NCI-H748 (cell line): ENCODE data around the gene MBNL2.

ENCODE experiments used
- DNase-seq: peaks from one replicate; lab custom pipeline; 2025; ENCODE audit not compliant: unreplicated experiment; lab: John Stamatoyannopoulos, UW

MBNL2 gene

DNA sequence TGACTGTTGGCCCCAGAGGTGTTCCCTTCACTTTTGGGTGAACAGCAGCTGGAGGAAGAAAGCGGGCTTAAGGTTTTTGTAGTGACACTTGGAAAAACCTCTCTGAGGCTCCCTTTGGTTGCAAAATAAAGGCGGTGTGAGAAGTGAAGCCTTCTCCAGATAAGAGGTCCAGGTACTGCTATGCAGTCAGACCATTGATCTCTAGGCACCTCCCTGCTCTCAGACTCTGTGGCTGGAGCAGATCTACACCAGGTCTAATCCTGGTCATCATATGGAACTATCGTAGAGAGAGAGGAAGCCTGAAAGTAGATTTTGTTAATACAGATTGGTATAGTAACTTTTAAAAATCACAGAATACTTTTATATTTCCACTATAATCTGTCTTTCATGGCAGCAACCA is 47.5 kb downstream of the MBNL2 start:
- DNase-seq, result no peak

DNA sequence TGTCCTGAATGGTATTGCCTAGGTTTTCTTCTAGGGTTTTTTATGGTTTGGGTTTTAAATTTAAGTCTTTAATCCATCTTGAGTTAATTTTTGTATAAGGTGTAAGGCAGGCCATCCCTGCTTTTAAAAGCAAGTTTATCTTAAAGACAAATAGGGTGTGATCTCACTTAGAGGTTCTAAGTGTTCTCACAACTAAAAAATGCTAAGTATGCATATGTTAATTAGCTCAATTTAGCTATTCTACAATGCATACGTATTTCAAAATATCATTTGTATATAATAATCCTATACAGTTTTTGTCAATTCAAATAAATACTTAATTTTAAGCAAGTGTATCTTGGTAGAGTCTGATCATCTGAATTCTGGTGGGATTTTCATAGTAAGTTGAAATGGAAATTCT is 50.4 kb downstream of the MBNL2 start:
- DNase-seq, result no peak

DNA sequence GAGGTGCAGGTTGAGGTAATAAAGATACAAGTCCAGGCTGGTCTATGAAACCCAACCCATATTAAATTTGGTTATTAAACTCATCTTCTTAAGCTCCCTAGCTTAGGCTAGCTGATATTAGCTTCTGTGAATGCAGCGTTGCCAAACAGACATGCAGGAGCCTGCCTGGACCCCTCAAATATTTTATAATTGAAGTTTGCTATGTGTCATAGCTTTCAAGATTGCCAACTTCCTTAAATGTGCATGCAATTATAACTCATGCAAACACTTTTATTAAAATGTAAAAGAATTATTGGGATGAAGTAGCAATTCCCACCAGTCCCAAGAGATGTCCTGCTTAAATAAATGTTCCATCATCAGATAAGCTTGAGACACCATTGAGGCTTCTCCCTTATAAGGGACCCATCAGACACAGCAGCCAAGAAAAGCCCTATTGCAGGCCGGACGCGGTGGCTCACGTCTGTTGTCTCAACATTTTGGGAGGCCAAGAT is 51.3 kb downstream of the MBNL2 start:
- no peak for DNase-seq

DNA sequence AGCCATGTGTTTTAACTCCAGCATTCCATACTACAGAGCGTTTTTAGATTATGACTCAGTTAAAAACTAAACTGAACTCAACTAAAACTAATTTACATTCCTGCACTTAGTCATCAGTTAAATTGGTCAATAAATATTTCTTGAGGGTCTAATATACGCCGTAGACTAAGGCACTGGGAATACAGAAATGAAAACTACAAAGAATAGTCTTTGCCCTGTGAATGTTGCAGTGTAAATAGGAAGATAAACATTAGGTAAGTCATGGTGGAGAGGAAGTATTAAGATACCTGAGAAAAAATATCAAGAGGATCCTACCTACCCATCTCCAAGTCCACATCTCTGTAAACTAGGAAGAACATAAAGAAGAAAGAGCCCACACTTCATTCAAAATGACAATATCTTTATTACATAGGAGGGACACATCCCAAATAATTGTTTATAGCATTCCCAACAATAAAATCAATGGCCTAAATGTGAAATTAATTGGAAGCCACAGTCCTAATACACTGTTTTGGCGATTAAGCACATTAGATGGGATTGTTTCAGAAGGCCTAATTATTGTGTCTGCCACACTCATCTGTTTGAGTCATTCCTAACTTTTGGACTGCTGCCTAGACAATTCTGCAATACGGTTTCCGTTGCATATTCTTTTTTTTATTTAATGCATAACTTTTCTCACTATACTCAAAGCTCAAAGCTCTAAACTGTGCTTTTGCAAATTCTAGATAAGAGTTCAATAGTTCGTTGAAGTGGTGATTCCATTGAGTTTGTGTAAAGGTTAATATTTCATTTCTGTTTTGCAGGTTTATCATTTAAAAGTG is 52.9 kb downstream of the MBNL2 start:
- DNase-seq, result no peak

DNA sequence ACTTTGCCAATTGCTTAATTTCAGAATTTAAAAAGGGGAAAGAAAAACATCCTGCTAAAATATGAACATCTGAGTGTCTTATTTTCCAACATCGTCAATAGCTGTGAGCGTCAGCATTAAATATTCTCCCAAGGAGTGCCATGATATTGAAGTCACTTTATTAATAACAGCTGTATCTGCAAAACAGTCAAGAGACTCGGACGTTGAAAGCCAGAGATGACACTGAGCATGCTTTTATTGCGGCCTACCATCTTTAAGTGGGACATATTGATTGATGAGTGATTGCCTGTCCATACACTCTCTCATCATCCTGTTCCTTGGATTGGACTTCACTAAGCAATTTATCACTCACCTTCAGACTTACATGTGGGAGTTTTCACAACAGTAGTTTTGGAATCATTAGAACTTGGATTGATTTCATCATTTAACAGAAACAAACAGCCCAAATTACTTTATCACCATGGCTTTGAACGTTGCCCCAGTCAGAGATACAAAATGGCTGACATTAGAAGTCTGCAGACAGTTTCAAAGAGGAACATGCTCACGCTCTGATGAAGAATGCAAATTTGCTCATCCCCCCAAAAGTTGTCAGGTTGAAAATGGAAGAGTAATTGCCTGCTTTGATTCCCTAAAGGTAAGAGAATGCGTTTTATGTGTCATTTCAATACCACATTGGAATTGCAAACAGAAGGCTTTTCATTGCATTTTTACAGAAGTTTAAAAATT is 53.8 kb downstream of the MBNL2 start:
- no peak for DNase-seq

GRCh38 chr13:97276862-97277269 is 54.7 kb downstream of the MBNL2 start:
- DNase-seq, result no peak

DNA sequence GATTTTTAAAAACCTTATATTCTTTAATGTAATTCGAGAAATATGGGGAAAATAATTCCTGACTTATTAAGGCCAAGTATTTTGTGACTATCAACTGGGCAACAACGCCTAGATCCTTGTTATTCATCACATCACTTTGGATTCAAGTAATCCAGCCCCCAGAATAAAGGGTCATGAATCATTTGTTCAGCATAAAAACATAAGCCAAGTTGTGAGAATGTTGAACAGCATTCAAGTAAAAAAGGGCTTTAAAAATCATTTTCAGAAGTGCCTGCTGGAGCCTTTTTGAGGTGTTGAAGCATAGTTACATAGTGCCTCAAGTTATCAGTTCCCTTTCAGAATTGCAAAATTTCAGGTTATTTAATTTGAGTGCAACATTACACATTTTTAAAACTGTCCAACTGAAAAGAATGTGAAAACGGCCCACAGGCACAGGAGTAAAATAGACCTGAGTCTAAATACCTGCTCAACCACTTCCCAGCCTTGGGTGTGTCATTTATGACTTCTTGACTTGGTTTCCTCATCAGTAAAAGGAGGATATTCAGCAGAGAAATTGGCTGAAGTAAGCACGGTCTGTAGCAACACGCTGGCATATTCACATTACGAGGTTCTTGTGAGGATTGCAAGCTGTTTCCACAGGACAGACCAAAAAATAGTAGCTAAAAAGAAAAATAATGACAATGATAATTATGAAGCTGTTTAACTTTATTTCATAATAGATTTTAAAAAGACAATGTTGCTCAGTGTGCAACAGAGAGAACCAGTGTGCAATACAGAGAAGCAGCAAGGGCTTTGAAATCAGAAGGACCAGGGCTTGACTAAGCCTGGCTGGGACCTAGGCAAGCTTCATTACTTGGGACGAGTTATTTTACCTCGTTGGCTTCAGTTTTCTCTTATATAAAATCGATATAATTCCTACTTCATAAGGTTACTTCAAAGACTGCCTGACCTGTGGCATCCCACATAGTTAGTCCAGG is 56.6 kb downstream of the MBNL2 start:
- no peak for DNase-seq

- DNase-seq, result no peak
Observed at GRCh38 chr13:97279913-97280312, 57.8 kb downstream of the MBNL2 start.

DNA sequence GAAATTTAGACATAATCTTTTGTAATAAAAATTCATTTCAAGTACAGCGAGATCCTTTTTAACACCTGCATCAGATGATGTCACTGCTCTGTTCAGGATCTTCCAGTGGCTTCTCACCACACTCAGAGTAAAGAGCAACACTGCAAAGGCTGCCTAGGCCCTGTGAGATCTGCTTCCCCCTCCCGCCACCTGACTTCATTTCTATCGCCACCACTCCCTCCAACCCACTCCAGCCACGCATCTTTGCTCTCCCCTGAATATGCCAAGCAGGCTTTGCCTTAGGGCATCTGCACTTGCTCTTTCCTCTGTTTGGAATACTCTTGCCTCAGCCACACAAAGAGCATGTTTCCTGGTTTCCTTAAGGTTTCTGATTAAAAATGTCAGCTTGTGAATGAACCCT is 58.3 kb downstream of the MBNL2 start:
- peak; percentile 12 for DNase-seq

DNA sequence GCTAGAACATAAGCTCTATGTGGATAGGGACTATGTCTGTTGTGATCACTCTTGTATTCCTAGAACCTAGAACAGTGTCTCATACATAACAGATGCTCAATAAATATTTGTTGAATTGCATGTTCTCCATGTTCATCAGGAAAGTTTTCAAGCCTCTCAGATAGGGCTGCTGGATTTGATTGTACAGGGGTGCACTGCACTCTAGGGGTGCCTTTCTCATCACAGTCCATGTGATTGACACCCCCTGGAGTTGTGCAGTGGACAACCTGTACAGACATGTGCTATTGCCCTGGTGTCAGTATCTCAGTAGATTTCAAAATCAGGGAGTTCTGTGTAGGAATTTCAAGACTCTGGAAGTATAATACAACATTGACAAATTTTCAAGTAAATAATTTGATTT is 58.9 kb downstream of the MBNL2 start:
- no peak for DNase-seq

DNA sequence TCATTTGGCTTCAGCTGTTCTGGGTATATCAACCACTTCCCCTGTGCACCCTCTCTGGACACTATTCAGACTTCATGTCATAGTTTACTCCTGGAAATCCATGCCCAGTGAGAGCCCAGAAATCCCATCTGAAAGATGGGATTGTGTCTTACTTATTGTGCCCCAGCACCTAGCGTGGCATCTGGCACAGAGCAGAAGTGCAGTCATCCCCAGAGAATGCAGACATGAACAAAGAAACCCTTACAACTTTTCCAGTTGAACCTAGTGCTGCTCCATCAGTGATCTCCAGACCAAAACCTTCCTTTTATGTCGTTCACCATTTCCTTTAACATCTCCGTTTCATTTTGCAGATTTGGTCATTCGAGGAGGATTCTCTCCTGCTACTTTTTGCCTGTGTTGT is 60.6 kb downstream of the MBNL2 start:
- no peak for DNase-seq

DNA sequence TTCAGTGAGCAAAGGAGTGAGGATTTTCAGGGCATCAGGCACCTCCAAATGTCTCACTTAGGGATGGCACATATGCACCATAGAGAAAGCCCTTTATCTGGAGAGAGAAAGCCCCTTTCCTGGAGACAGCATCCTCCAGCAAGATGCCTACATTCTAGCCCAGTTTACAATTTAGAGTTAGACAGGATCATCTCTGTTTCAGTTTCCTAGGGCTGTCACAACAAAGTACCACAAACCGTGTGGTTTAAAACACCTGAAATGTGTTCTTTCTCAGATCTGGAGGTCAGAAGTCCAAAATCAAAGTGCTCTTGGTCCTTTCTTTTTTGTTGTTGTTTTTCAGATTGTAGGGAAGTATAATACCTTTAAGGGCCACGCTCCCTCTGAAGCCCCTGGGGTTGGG is 61.8 kb downstream of the MBNL2 start:
- DNase-seq, result no peak

- DNase-seq, result no peak
Observed at GRCh38 chr13:97284558-97284957, 62.4 kb downstream of the MBNL2 start.

GRCh38 chr13:97285221-97285955 is 63.3 kb downstream of the MBNL2 start:
- no peak for DNase-seq

DNA sequence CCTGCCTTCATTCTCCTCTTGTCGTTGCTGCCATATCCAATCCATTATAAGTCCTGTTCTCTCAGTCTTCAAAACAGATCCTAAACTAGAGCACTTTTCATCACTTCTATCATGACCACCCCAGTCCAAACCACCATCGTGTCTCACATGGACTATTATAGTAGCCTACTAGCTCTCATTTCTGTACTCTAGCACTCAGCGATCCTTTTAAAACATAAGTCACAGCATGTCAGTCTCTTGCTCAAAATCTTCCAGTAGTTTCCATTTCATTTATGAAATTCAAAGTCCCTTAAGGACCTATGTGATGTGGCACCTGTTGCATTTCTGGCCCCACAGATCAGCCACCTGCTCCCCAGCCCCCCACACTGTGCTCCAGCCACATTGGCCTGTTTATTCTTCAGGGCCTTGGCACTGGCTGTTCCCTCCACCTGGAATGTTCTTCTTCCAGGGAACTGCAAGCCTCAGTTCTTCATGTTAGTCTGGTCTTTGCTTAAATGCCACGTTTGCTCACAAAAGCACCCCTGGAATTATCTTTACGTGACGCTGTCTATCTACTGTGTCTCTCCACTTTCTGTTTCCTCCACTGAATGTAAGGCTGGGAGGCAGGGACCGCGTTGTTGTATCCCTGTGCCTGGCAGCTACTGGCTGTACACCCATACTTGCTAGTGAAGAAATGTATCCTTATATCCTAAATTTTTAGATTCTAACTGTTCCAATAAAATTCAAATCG is 64.3 kb downstream of the MBNL2 start:
- no peak for DNase-seq

DNA sequence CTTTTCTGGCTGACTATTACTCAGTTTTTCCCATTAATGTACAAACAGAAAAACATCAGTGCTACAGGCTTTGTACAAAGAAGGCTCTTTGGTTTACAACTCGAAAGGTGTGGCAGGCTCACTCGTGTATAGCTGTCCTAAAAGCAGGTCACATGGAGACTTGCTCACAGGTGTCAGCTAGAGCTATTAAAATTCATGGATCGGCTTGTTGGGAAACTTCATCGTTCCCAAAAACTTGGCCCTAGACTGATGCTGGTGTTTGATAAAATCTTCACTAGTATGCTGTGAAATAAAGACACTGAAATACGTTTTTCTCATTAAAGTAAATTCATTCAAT is 64.9 kb downstream of the MBNL2 start:
- DNase-seq, result no peak

- no peak for DNase-seq
Observed at GRCh38 chr13:97288486-97288900, 66.4 kb downstream of the MBNL2 start.

GRCh38 chr13:97289514-97290298 is 67.6 kb downstream of the MBNL2 start:
- DNase-seq, result no peak
